GM23338 (cell line): ENCODE data around the gene KIRREL3.

Experiments
- TF ChIP-seq, protein P1 (sequence below), 2 experiments: fragments of 200-600 bp in 1 of 2; sonication (generic) in 1 of 2; conservative IDR thresholded peaks; 2 replicates each; pipeline versions ENCODE4 v1.5.1 to v1.6.1; 2016 to 2017; ENCODE audit warnings: antibody characterized with exemption in 2 of 2, low read depth in 2 of 2, mild to moderate bottlenecking in 2 of 2, moderate library complexity in 1 of 2
- TF ChIP-seq, protein P2 (sequence below): IDR thresholded peaks from one replicate; pipeline ENCODE4 v1.6.1; 2018; ENCODE audit warnings: antibody characterized with exemption; ENCODE audit not compliant: unreplicated experiment

DNA sequence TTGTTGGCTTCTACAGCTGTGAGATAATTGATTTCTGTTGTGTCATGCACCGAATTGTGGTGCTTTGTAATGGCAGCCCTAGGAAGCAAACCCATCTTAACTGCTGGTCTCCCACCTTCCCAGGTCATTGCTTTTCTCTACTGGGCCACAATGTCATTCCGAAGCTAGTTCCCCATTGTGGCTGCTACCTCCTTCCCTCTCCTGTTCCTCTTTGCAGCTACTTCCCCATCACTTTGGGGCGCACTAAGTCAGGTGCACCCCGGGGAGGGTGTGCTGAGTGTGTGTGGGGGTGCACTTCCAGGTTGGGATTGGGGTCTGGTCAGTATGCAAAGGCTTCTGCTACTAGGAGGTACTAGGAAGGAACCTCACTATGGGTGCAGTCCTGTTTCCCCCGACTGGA is 535.8 kb downstream of the KIRREL3 start:
- TF ChIP-seq, protein P1, sequence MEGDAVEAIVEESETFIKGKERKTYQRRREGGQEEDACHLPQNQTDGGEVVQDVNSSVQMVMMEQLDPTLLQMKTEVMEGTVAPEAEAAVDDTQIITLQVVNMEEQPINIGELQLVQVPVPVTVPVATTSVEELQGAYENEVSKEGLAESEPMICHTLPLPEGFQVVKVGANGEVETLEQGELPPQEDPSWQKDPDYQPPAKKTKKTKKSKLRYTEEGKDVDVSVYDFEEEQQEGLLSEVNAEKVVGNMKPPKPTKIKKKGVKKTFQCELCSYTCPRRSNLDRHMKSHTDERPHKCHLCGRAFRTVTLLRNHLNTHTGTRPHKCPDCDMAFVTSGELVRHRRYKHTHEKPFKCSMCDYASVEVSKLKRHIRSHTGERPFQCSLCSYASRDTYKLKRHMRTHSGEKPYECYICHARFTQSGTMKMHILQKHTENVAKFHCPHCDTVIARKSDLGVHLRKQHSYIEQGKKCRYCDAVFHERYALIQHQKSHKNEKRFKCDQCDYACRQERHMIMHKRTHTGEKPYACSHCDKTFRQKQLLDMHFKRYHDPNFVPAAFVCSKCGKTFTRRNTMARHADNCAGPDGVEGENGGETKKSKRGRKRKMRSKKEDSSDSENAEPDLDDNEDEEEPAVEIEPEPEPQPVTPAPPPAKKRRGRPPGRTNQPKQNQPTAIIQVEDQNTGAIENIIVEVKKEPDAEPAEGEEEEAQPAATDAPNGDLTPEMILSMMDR (conservative IDR thresholded peaks at IDR 0.05; ENCODE audit: low read depth in 2 of 2) = no peak
- TF ChIP-seq, protein P2, sequence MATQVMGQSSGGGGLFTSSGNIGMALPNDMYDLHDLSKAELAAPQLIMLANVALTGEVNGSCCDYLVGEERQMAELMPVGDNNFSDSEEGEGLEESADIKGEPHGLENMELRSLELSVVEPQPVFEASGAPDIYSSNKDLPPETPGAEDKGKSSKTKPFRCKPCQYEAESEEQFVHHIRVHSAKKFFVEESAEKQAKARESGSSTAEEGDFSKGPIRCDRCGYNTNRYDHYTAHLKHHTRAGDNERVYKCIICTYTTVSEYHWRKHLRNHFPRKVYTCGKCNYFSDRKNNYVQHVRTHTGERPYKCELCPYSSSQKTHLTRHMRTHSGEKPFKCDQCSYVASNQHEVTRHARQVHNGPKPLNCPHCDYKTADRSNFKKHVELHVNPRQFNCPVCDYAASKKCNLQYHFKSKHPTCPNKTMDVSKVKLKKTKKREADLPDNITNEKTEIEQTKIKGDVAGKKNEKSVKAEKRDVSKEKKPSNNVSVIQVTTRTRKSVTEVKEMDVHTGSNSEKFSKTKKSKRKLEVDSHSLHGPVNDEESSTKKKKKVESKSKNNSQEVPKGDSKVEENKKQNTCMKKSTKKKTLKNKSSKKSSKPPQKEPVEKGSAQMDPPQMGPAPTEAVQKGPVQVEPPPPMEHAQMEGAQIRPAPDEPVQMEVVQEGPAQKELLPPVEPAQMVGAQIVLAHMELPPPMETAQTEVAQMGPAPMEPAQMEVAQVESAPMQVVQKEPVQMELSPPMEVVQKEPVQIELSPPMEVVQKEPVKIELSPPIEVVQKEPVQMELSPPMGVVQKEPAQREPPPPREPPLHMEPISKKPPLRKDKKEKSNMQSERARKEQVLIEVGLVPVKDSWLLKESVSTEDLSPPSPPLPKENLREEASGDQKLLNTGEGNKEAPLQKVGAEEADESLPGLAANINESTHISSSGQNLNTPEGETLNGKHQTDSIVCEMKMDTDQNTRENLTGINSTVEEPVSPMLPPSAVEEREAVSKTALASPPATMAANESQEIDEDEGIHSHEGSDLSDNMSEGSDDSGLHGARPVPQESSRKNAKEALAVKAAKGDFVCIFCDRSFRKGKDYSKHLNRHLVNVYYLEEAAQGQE = no peak
